GM23248 (cell line): Measurements from ENCODE around the gene CLDN19.
"Not testable (repeated sequence)": the region's sequence is repeated elsewhere in the genome, so short reads cannot be mapped to it uniquely, and the experiment has no call there.

ENCODE experiments used
- EZH2 ChIP-seq: fragments of 200-600 bp; sonication (generic); IDR thresholded peaks from 2 replicates; pipeline ENCODE4 v1.6.1; 2018; ENCODE audit warnings: antibody characterized with exemption, mild to moderate bottlenecking; ENCODE audit not compliant: insufficient read depth, poor library complexity, severe bottlenecking
- EZH2phosphoT487 ChIP-seq: fragments of 200-600 bp; sonication (generic); IDR thresholded peaks from 2 replicates; pipeline ENCODE4 v1.6.1; 2018; ENCODE audit warnings: antibody characterized with exemption, moderate library complexity, mild to moderate bottlenecking, low read depth; ENCODE audit not compliant: insufficient read depth

GRCh38 chr1:42714441-42714840 lies 25.6 kb downstream of the CLDN19 start:
- not testable (repeated sequence) for TF ChIP-seq EZH2phosphoT487, EZH2
